BE2C (cell line): ENCODE data around the gene IKZF5.

Experiments used
- DNase-seq: peaks from one replicate; pipeline ENCODE4 v3.0.0-alpha.2; 2020
- H3K27me3 ChIP-seq: fragments of 250-450 bp; sonication (Bioruptor Pico); 2 replicates; pipeline ENCODE4 v1.5.1; 2020; ENCODE audit warnings: mild to moderate bottlenecking
- H3K36me3 ChIP-seq: fragments of 250-450 bp; sonication (Bioruptor Pico); 2 replicates; pipeline ENCODE4 v1.5.1; 2020; ENCODE audit warnings: mild to moderate bottlenecking
- H3K4me1 ChIP-seq: fragments of 250-450 bp; sonication (Bioruptor Pico); 2 replicates; pipeline ENCODE4 v1.5.1; 2020
- H3K4me3 ChIP-seq: 2 replicates; pipeline ENCODE4 v1.5.1; 2011; ENCODE audit warnings: low read depth, low read length
- H3K9me3 ChIP-seq: fragments of 250-450 bp; sonication (Bioruptor Pico); 2 replicates; pipeline ENCODE4 v1.5.1; 2020
- CTCF ChIP-seq: IDR thresholded peaks from 2 replicates; pipeline ENCODE4 v1.5.1; 2012; ENCODE audit warnings: mild to moderate bottlenecking, low read depth, low read length

IKZF5 gene

GRCh38 chr10:123042708-123043408, 34.3 kb upstream of the IKZF5 start:
- no peaks in the 10 kb centered on the region for H3K36me3 ChIP-seq
- no peak overlapping the region for H3K4me3 ChIP-seq
- no peak for TF ChIP-seq CTCF
- no peaks in the 10 kb centered on the region for H3K9me3 ChIP-seq
- H3K27me3 ChIP-seq, result no peaks in the 10 kb centered on the region
- no peaks in the 10 kb centered on the region for H3K4me1 ChIP-seq
- DNase-seq, result no peak

- Histone ChIP-seq H3K4me3 (no peak overlapping the region), H3K36me3 (peaks cover 4% of the 10 kb centered on the region; the same call in 1 of the 2 replicates), H3K4me1 (no peaks in the 10 kb centered on the region), H3K9me3 (no peaks in the 10 kb centered on the region), H3K27me3 (no peaks in the 10 kb centered on the region)
- no peak for TF ChIP-seq CTCF
- DNase-seq, result no peak
Observed at GRCh38 chr10:123039632-123039930, 31.0 kb upstream of the IKZF5 start.

- Histone ChIP-seq H3K9me3 (no peaks in the 10 kb centered on the region), H3K4me1 (no peaks in the 10 kb centered on the region), H3K4me3 (no peak overlapping the region), H3K27me3 (no peaks in the 10 kb centered on the region), H3K36me3 (peaks cover 4% of the 10 kb centered on the region; the same call in 1 of the 2 replicates)
- DNase-seq, result no peak
- no peak for TF ChIP-seq CTCF
Observed at GRCh38 chr10:123038782-123039631, 30.4 kb upstream of the IKZF5 start.

GRCh38 chr10:123035467-123036086, 27.0 kb upstream of the IKZF5 start:
- no peaks in the 10 kb centered on the region for H3K4me1 ChIP-seq
- no peak overlapping the region for H3K4me3 ChIP-seq
- H3K27me3 ChIP-seq, result no peaks in the 10 kb centered on the region
- peaks cover 4% of the 10 kb centered on the region; the same call in 1 of the 2 replicates for H3K36me3 ChIP-seq
- H3K9me3 ChIP-seq, result no peaks in the 10 kb centered on the region
- TF ChIP-seq CTCF, result no peak
- no peak for DNase-seq

GRCh38 chr10:123034332-123034731, 25.7 kb upstream of the IKZF5 start:
- Histone ChIP-seq H3K36me3 (peaks cover 4% of the 10 kb centered on the region; the same call in 1 of the 2 replicates), H3K27me3 (no peaks in the 10 kb centered on the region), H3K9me3 (no peaks in the 10 kb centered on the region), H3K4me1 (no peaks in the 10 kb centered on the region), H3K4me3 (no peak overlapping the region)
- DNase-seq, result no peak
- TF ChIP-seq CTCF, result no peak
